Myometrial cell (primary cell): ENCODE data around the gene SETD9. TPM values are rescaled to one million over a fixed set of nuclear protein-coding genes. Genes with fewer than 3 reads are reported as not detected.

Source experiments
- total RNA-seq: library from RNA; depleted of rRNA; stranded (reverse); fragments of >200 nt; gene quantifications from 2 replicates; pipeline ENCODE4 v1.2.3, GENCODE V29; 2015

SETD9 gene, protein sequence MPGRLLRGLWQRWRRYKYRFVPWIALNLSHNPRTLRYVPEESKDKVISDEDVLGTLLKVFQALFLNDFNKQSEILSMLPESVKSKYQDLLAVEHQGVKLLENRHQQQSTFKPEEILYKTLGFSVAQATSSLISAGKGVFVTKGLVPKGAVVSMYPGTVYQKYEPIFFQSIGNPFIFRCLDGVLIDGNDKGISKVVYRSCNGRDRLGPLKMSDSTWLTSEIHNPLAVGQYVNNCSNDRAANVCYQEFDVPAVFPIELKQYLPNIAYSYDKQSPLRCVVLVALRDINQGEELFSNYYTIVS
- total RNA-seq: 5.0 and 11.2 TPM in 2 replicates

DNA sequence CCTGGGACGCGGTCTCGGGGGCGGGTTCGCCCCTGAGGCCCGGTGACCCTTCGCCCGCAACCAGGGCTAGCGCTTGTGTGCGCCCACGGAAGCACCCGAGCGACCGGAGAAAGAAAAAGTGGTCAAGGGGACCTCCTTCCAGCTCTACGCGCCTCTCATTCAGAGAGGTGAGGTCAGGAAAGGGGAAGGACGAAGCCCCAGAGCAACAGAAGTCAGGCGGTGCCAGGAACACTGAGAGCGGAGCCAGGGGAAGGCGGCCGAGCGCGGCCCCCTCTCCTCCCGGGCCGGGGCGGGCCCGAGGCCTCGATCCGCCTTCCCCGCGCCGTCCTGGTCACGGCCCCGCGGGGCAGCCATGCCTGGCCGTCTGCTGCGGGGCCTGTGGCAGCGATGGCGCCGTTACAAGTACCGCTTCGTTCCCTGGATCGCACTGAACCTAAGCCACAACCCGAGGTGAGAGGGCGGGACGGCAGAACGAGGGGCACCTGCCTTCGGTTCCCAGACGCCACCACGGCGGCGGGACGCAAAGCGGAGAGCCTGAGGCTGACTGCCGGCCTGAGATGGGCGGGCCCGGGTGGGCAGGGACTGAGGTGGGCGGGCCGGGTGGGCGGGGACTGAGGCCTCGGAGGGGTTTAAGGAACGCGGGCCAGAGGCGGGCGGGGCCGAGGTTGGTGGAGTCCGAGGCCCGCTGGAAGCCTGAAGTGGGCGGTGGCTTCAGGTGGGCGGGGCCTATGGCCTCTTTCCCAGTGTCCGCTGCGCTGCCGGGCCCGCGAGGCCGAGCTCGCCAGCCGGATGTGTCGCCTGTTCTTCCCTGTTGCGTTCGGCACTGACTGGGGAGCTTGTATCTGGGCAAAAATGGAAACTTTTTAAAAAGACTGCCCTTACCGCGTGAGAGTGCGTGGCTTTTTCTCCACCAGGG, at the start of gene SETD9:
Gene SETD9 (plus strand): TSS at position 303 of the 916 bp plus-strand sequence. CDS start 50 bp downstream, at position 353.

DNA sequence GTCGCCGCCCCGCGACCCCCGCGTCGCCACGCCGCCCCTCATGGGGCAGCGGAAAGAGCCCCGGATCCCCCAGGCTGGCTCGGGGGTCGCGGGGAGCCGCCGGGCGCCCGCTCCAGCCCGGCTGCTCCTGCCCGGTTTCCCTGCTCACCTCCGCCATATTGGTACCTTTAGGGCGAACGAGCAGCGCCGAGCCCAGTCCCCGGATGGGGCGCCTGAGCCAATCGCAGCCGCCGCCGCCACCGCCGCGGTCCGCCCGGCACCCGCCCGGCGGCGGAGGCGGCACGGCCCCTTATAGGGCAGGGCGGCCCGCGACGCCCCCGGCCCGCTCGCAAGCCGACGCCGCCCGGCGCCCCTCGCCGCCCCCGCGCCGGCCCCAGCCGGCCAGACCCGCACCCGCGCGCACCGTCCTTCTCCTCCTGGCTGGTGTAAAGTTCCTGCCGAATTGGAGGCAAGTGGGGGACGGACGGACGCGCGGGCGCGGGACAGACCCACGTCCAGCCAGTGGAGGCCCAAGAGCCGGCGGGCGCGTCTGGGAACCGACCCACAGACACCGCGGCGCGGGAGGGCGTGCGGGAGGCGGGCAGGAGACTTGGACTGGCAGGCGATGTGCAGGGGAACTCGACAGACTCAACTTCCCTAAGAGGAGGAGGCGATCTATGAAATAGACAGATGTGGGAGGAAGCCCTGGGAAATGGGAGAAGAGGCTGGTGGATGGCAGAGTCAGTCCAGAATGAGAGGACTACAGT, 42.7 kb downstream of the SETD9 start, which contains the start of gene MIER3:
Gene MIER3 (minus strand): TSS at position 178 of the 746 bp plus-strand sequence. CDS start 21 bp downstream, at position 157.

Other genes starting within 250 kb of the SETD9 start
- 3.0 and 3.2 TPM in 2 replicates for gene MAP3K1, start 94.0 kb upstream of the SETD9 start, total RNA-seq
- gene MIER3, start 42.5 kb downstream of the SETD9 start, total RNA-seq: 8.5 and 11.0 TPM in 2 replicates